Neural crest cell (in vitro differentiated cells): ENCODE results near the gene BTBD9. TPM values are rescaled to one million over a fixed set of nuclear protein-coding genes. Genes with fewer than 3 reads are reported as not detected.

ENCODE experiments used
- DNase-seq: peaks from one replicate; pipeline ENCODE4 v3.0.0; 2021; ENCODE audit warnings: low read depth, mixed read lengths, low spot score
- H3K27ac Mint-ChIP-seq: one replicate; pipeline ENCODE4 v1.8.0; 2021; ENCODE audit warnings: mild to moderate bottlenecking, mixed read lengths; ENCODE audit not compliant: unreplicated experiment
- H3K27me3 Mint-ChIP-seq: 2 replicates; pipeline ENCODE4 v1.8.0; 2021; ENCODE audit warnings: low read depth, mild to moderate bottlenecking, mixed read lengths
- H3K36me3 Mint-ChIP-seq: 2 replicates; pipeline ENCODE4 v1.8.0; 2021; ENCODE audit warnings: low read depth, mild to moderate bottlenecking, mixed read lengths
- H3K4me1 Mint-ChIP-seq: 2 replicates; pipeline ENCODE4 v1.8.0; 2021; ENCODE audit warnings: mixed read lengths
- H3K4me3 Mint-ChIP-seq: one replicate; pipeline ENCODE4 v1.8.0; 2021; ENCODE audit warnings: mild to moderate bottlenecking, mixed read lengths
- H3K9me3 Mint-ChIP-seq: 2 replicates; pipeline ENCODE4 v1.8.0; 2021; ENCODE audit warnings: mixed read lengths
- CTCF ChIP-seq: fragments of 200-600 bp; sonication (generic); conservative IDR thresholded peaks from 2 replicates; pipeline ENCODE4 v1.5.0; 2021; ENCODE audit warnings: antibody characterized with exemption, mild to moderate bottlenecking
- total RNA-seq: library from RNA; stranded (reverse); gene quantifications from 2 replicates; pipeline ENCODE4 v1.2.1, GENCODE V29; 2021

BTBD9 gene
- total RNA-seq, 1 donor from 2014 or later, result 18.0 TPM

- no peak overlapping the region for H3K4me3 Mint-ChIP-seq
- TF ChIP-seq CTCF, result no peak
- no peaks in the 10 kb centered on the region for H3K27me3 Mint-ChIP-seq
- no peak overlapping the region for H3K27ac Mint-ChIP-seq
- H3K4me1 Mint-ChIP-seq, result no peaks in the 10 kb centered on the region
- H3K9me3 Mint-ChIP-seq, result no peaks in the 10 kb centered on the region
- no peak for DNase-seq
- H3K36me3 Mint-ChIP-seq, result no peaks in the 10 kb centered on the region
Observed at GRCh38 chr6:38387971-38388370, 251.8 kb downstream of the BTBD9 start.

DNA sequence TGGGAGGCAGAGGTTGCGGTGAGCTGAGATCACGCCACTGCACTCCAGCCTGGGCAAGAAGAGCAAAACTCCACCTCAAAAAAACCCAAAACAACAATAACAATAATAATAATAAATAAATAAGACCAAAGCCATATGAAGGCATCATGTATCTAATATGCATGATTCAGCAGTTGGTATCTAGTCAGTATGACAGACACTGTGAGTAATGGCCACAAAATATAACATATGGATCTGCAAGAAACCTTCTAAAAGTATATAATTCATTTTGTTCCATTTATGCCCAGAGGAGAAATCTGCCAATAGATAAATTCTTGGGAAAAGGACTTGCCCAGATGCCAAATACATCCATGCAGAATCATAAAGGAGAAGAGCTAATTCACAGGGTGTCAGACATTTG, 252.3 kb downstream of the BTBD9 start:
- no peaks in the 10 kb centered on the region for H3K36me3 Mint-ChIP-seq
- TF ChIP-seq CTCF, result no peak
- no peak overlapping the region for H3K27ac Mint-ChIP-seq
- no peaks in the 10 kb centered on the region for H3K9me3 Mint-ChIP-seq
- DNase-seq, result no peak
- no peak overlapping the region for H3K4me3 Mint-ChIP-seq
- no peaks in the 10 kb centered on the region for H3K4me1 Mint-ChIP-seq
- H3K27me3 Mint-ChIP-seq, result no peaks in the 10 kb centered on the region

- Mint-ChIP-seq H3K4me3 (no peak overlapping the region), H3K36me3 (no peaks in the 10 kb centered on the region), H3K9me3 (no peaks in the 10 kb centered on the region), H3K4me1 (peaks cover 6% of the 10 kb centered on the region), H3K27me3 (no peaks in the 10 kb centered on the region), H3K27ac (no peak overlapping the region)
- no peak for DNase-seq
- TF ChIP-seq CTCF, result no peak
Observed at GRCh38 chr6:38378801-38379200, 260.9 kb downstream of the BTBD9 start.

- H3K27ac Mint-ChIP-seq, result no peak overlapping the region
- no peaks in the 10 kb centered on the region for H3K36me3 Mint-ChIP-seq
- H3K27me3 Mint-ChIP-seq, result no peaks in the 10 kb centered on the region
- no peak for DNase-seq
- no peak for TF ChIP-seq CTCF
- peaks cover 6% of the 10 kb centered on the region for H3K4me1 Mint-ChIP-seq
- no peaks in the 10 kb centered on the region for H3K9me3 Mint-ChIP-seq
- no peak overlapping the region for H3K4me3 Mint-ChIP-seq
Observed at GRCh38 chr6:38375937-38376336, 263.8 kb downstream of the BTBD9 start.

- Mint-ChIP-seq H3K27me3 (no peaks in the 10 kb centered on the region), H3K27ac (no peak overlapping the region)
Observed at GRCh38 chr6:38375341-38375740, 264.4 kb downstream of the BTBD9 start.

More at GRCh38 chr6:38375341-38375740, 264.4 kb downstream of the BTBD9 start:
- no peak for DNase-seq
- Mint-ChIP-seq H3K4me3 (no peak overlapping the region), H3K9me3 (no peaks in the 10 kb centered on the region), H3K36me3 (no peaks in the 10 kb centered on the region), H3K4me1 (peaks cover 6% of the 10 kb centered on the region)
- no peak for TF ChIP-seq CTCF
